NCI-H2171 (cell line): ENCODE data around the gene AP2S1.
A peak's percentile ranks its signal among the peaks of the same experiment; 100 is the strongest.
"Not testable (repeated sequence)": the region's sequence is repeated elsewhere in the genome, so short reads cannot be mapped to it uniquely, and the experiment has no call there.

Source experiments
- DNase-seq: peaks from one replicate; lab custom pipeline; 2025; lab: John Stamatoyannopoulos, UW

Gene AP2S1

GRCh38 chr19:46841458-46842083, 9.1 kb downstream of the AP2S1 start:
- no peak for DNase-seq

- peak; percentile 80 for DNase-seq
Observed at GRCh38 chr19:46840498-46840942, 10.1 kb downstream of the AP2S1 start.

- DNase-seq: no peak
Observed at GRCh38 chr19:46839752-46840497, 10.7 kb downstream of the AP2S1 start.

- DNase-seq: no peak
Observed at GRCh38 chr19:46838160-46838559, 12.5 kb downstream of the AP2S1 start.

GRCh38 chr19:46834984-46835383, 15.7 kb downstream of the AP2S1 start:
- no peak for DNase-seq

GRCh38 chr19:46834121-46834520, 16.5 kb downstream of the AP2S1 start:
- no peak for DNase-seq

GRCh38 chr19:46830864-46831263, 19.8 kb downstream of the AP2S1 start:
- DNase-seq: no peak

GRCh38 chr19:46828484-46828883, 22.2 kb downstream of the AP2S1 start:
- DNase-seq: no peak

- DNase-seq: no peak
Observed at GRCh38 chr19:46825731-46826055, 25.0 kb downstream of the AP2S1 start.

- peak; percentile 19 for DNase-seq
Observed at GRCh38 chr19:46824890-46825730, 25.5 kb downstream of the AP2S1 start.

GRCh38 chr19:46823049-46823448, 27.6 kb downstream of the AP2S1 start:
- no peak for DNase-seq

- DNase-seq: not testable (repeated sequence)
Observed at GRCh38 chr19:46822410-46822787, 28.2 kb downstream of the AP2S1 start.

- no peak for DNase-seq
Observed at GRCh38 chr19:46821512-46822409, 28.9 kb downstream of the AP2S1 start.

- DNase-seq: peak; percentile 7
Observed at GRCh38 chr19:46818812-46819211, 31.8 kb downstream of the AP2S1 start.

- peak; percentile 81 for DNase-seq
Observed at GRCh38 chr19:46815833-46816627, 34.6 kb downstream of the AP2S1 start.

- no peak for DNase-seq
Observed at GRCh38 chr19:46813839-46814358, 36.7 kb downstream of the AP2S1 start.

GRCh38 chr19:46812977-46813838, 37.4 kb downstream of the AP2S1 start:
- no peak for DNase-seq

- DNase-seq: no peak
Observed at GRCh38 chr19:46809534-46810272, 40.9 kb downstream of the AP2S1 start.

GRCh38 chr19:46806656-46807055, 44.0 kb downstream of the AP2S1 start:
- DNase-seq: no peak
